HepG2 (cell line): ENCODE measurements around the gene PFKFB4. TPM values are rescaled to one million over a fixed set of nuclear protein-coding genes. Genes with fewer than 3 reads are reported as not detected.

Experiments
- ARID5B ChIP-seq: IDR thresholded peaks from 2 replicates; pipeline ENCODE4 v1.4.0; 2020; ENCODE audit warnings: mild to moderate bottlenecking, missing genetic modification reagents
- FOXA1 ChIP-seq, 2 experiments: fragments of 450-650 bp in 1 of 2; sonication (generic) in 1 of 2; formaldehyde crosslinking in 1 of 2; IDR thresholded peaks; 2 replicates each; pipeline versions ENCODE4 v1.4.0 to v1.6.1; 2016 to 2020; ENCODE audit warnings: missing genetic modification reagents in 1 of 2
- GATAD2A ChIP-seq: IDR thresholded peaks from 2 replicates; pipeline ENCODE4 v1.6.1; 2016
- HNF1A ChIP-seq, 2 experiments: sonication (generic) in 1 of 2; formaldehyde crosslinking in 1 of 2; IDR thresholded peaks; 2 replicates each; pipeline versions ENCODE4 v1.4.0 to v1.6.1; 2016 to 2020; ENCODE audit warnings: borderline replicate concordance in 1 of 2, low read depth in 1 of 2, mild to moderate bottlenecking in 1 of 2, missing genetic modification reagents in 1 of 2
- HNF4A ChIP-seq: sonication (generic); formaldehyde crosslinking; IDR thresholded peaks from 2 replicates; pipeline ENCODE4 v1.4.0; 2020; ENCODE audit warnings: missing genetic modification reagents
- HOMEZ ChIP-seq: IDR thresholded peaks from 2 replicates; pipeline ENCODE4 v1.6.1; 2016; ENCODE audit warnings: low read depth
- PAF1 ChIP-seq: IDR thresholded peaks from 2 replicates; pipeline ENCODE4 v1.6.1; 2016; ENCODE audit warnings: missing genetic modification reagents, missing compliant biosample characterization
- SATB2 ChIP-seq: sonication (generic); formaldehyde crosslinking; IDR thresholded peaks from 2 replicates; pipeline ENCODE4 v1.5.0; 2020; ENCODE audit warnings: missing genetic modification reagents
- SIN3B ChIP-seq: fragments of 150-350 bp; IDR thresholded peaks from 2 replicates; pipeline ENCODE4 v1.6.1; 2014; ENCODE audit warnings: low read length
- SMAD9 ChIP-seq: sonication (generic); formaldehyde crosslinking; IDR thresholded peaks from 2 replicates; pipeline ENCODE4 v1.5.1; 2020; ENCODE audit warnings: mild to moderate bottlenecking, missing genetic modification reagents
- SNAPC5 ChIP-seq: sonication (generic); formaldehyde crosslinking; IDR thresholded peaks from 2 replicates; pipeline ENCODE4 v1.8.1; 2023; ENCODE audit warnings: mild to moderate bottlenecking, missing genetic modification reagents, borderline replicate concordance
- TAF15 ChIP-seq: fragments of 200-400 bp; formaldehyde crosslinking; IDR thresholded peaks from one replicate; pipeline ENCODE4 v1.6.1; 2018; ENCODE audit warnings: mild to moderate bottlenecking, low read depth, low read length; ENCODE audit not compliant: poor library complexity, severe bottlenecking
- THAP11 ChIP-seq: IDR thresholded peaks from 2 replicates; pipeline ENCODE4 v1.6.1; 2016; ENCODE audit warnings: missing biosample characterization, missing genetic modification reagents
- ZNF10 ChIP-seq: sonication (generic); formaldehyde crosslinking; IDR thresholded peaks from 2 replicates; pipeline ENCODE4 v1.4.0; 2020; ENCODE audit warnings: mild to moderate bottlenecking, low read depth, missing genetic modification reagents, borderline replicate concordance
- ZNF564 ChIP-seq: sonication (generic); formaldehyde crosslinking; IDR thresholded peaks from 2 replicates; pipeline ENCODE4 v1.8.1; 2023; ENCODE audit warnings: mild to moderate bottlenecking, missing genetic modification reagents
- ZNF740 ChIP-seq: sonication (generic); formaldehyde crosslinking; IDR thresholded peaks from 2 replicates; pipeline ENCODE4 v1.4.0; 2020; ENCODE audit warnings: missing genetic modification reagents
- polyA plus RNA-seq, 8 experiments: library from polyadenylated mRNA; depleted of rRNA in 3 of 8; stranded (reverse) in 7 of 8; unstranded in 1 of 8; fragments of >200 nt; fragmentation: Illumina TruSeq in 4 of 8; extraction: Trizol in 4 of 8; gene quantifications; 2 replicates each; pipeline versions ENCODE4 v1.2.1 to v1.2.3, GENCODE V29; 2011 to 2016; ENCODE audit warnings: low read depth in 4 of 8, missing spikeins in 1 of 8, mixed read lengths in 1 of 8; ENCODE audit not compliant: insufficient read depth in 1 of 8
- total RNA-seq, 5 experiments: library from RNA; depleted of rRNA; stranded (reverse); fragments of >200 nt; fragmentation: Illumina TruSeq; extraction: Trizol; gene quantifications; 2 replicates each; pipeline ENCODE4 v1.2.3, GENCODE V29; 2016; ENCODE audit warnings: low read depth in 1 of 5

PFKFB4 gene
- total and polyA plus RNA-seq, 2 of the 13 experiments (the other 11 are each of a cell fraction or from before 2014, with no cell fraction given): 7.1 to 103 TPM

GRCh38 chr3:48556796-48557626 lies at the start of gene PFKFB4 (continued):
- TF ChIP-seq ARID5B (CRISPR knock-in tag): peak; percentile 78
- 0 out of 2 replicates have a peak, but pooled peaks have one; percentile 39 for TF ChIP-seq ZNF740 (CRISPR knock-in tag)
- no peak for TF ChIP-seq SATB2 (CRISPR knock-in tag)
- TF ChIP-seq PAF1 (CRISPR knock-in tag): no peak
- TF ChIP-seq ZNF564: peak; percentile 64; the same call in 1 of the 2 replicates
- TF ChIP-seq ZNF10 (CRISPR knock-in tag): no peak
- no peak for TF ChIP-seq SIN3B
- no peak for TF ChIP-seq FOXA1 (IDR thresholded peaks at IDR 0.05)
- TF ChIP-seq FOXA1 (CRISPR knock-in tag; IDR thresholded peaks at IDR 0.05): 0 out of 2 replicates have a peak, but pooled peaks have one; percentile 2
- peak; percentile 69 for TF ChIP-seq GATAD2A (CRISPR knock-in tag)
- 0 out of 2 replicates have a peak, but pooled peaks have one; percentile 52 for TF ChIP-seq HNF1A (IDR thresholded peaks at IDR 0.05; ENCODE audit: low read depth)
- peak; percentile 60; the same call in 1 of the 2 replicates for TF ChIP-seq HNF1A (CRISPR knock-in tag; IDR thresholded peaks at IDR 0.05; ENCODE audit: borderline replicate concordance)
- peak; percentile 55; the same call in 1 of the 2 replicates for TF ChIP-seq HOMEZ (CRISPR knock-in tag)
- no peak for TF ChIP-seq SMAD9
- 0 out of 2 replicates have a peak, but pooled peaks have one; percentile 30 for TF ChIP-seq HNF4A (CRISPR knock-in tag)
- peak; percentile 46 for TF ChIP-seq TAF15
- peak; percentile 73 for TF ChIP-seq THAP11 (CRISPR knock-in tag)
- TF ChIP-seq SNAPC5: no peak
